Hepatocyte (in vitro differentiated cells): ENCODE results near the gene GOSR1. TPM values are rescaled to one million over a fixed set of nuclear protein-coding genes. Genes with fewer than 3 reads are reported as not detected.
"Not testable (repeated sequence)": the region's sequence is repeated elsewhere in the genome, so short reads cannot be mapped to it uniquely, and the experiment has no call there.

Experiments
- DNase-seq: peaks from one replicate; pipeline ENCODE4 v3.0.0-alpha.2; 2016; ENCODE audit warnings: low spot score
- H2AFZ ChIP-seq: fragments of 200-600 bp; sonication (generic); 2 replicates; pipeline ENCODE4 v1.6.0; 2016; ENCODE audit warnings: antibody characterized with exemption, mild to moderate bottlenecking
- H3K27ac ChIP-seq: fragments of 200-600 bp; sonication (generic); 2 replicates; pipeline ENCODE4 v1.5.1; 2016; ENCODE audit warnings: mild to moderate bottlenecking
- H3K27me3 ChIP-seq: fragments of 200-600 bp; sonication (generic); 2 replicates; pipeline ENCODE4 v1.6.1; 2016
- H3K36me3 ChIP-seq: fragments of 200-600 bp; sonication (generic); replicated peaks from 2 replicates; pipeline ENCODE4 v1.5.1; 2016; ENCODE audit warnings: low read depth; ENCODE audit not compliant: insufficient read depth
- H3K4me1 ChIP-seq: fragments of 200-600 bp; sonication (generic); 2 replicates; pipeline ENCODE4 v1.5.1; 2016; ENCODE audit warnings: mild to moderate bottlenecking, moderate library complexity; ENCODE audit not compliant: insufficient read depth
- H3K4me2 ChIP-seq: fragments of 200-600 bp; sonication (generic); 2 replicates; pipeline ENCODE4 v1.6.0; 2016
- H3K4me3 ChIP-seq: fragments of 200-600 bp; sonication (generic); 2 replicates; pipeline ENCODE4 v1.5.1; 2016; ENCODE audit warnings: mild to moderate bottlenecking
- H3K79me2 ChIP-seq: fragments of 200-600 bp; sonication (generic); 2 replicates; pipeline ENCODE4 v1.6.0; 2017; ENCODE audit warnings: mild to moderate bottlenecking
- H3K9me2 ChIP-seq: fragments of 200-600 bp; sonication (generic); replicated peaks from 2 replicates; pipeline ENCODE4 v1.6.0; 2017; ENCODE audit warnings: mild to moderate bottlenecking; ENCODE audit not compliant: insufficient read depth
- H3K9me3 ChIP-seq: fragments of 200-600 bp; sonication (generic); 2 replicates; pipeline ENCODE4 v1.5.1; 2016; ENCODE audit warnings: low read depth, mild to moderate bottlenecking
- H4K20me1 ChIP-seq: fragments of 200-600 bp; sonication (generic); 2 replicates; pipeline ENCODE4 v1.6.0; 2016; ENCODE audit warnings: mild to moderate bottlenecking; ENCODE audit not compliant: insufficient read depth, poor library complexity, severe bottlenecking
- CTCF ChIP-seq: fragments of 200-600 bp; sonication (generic); IDR thresholded peaks from 2 replicates; pipeline ENCODE4 v1.5.1; 2016; ENCODE audit warnings: antibody characterized with exemption, mild to moderate bottlenecking; ENCODE audit not compliant: poor library complexity
- EZH2 ChIP-seq: fragments of 200-600 bp; sonication (generic); IDR thresholded peaks from 2 replicates; pipeline ENCODE4 v1.6.1; 2016; ENCODE audit warnings: antibody characterized with exemption, mild to moderate bottlenecking, borderline replicate concordance
- EZH2phosphoT487 ChIP-seq: fragments of 200-600 bp; sonication (generic); IDR thresholded peaks from one replicate; pipeline ENCODE4 v1.6.1; 2018; ENCODE audit warnings: antibody characterized with exemption, mild to moderate bottlenecking, low read depth, moderate library complexity; ENCODE audit not compliant: unreplicated experiment, severe bottlenecking
- WGBS: methylation state at CpG from one replicate; pipeline ENCODE4 v1.1.6; 2016; ENCODE audit warnings: low lambda C conversion rate; ENCODE audit errors: missing lambda C conversion rate; 5-methylcytosine and 5-hydroxymethylcytosine counted together
- polyA plus RNA-seq: library from polyadenylated mRNA; unstranded; fragments of >200 nt; fragmentation: Nextera tagmentation; extraction: Ambion mirVana; gene quantifications from 2 replicates; pipeline ENCODE4 v1.2.1, GENCODE V29; 2016
- total RNA-seq: library from RNA; depleted of rRNA; stranded (reverse); fragments of >200 nt; gene quantifications from 2 replicates; pipeline ENCODE4 v1.2.3, GENCODE V29; 2014

The GOSR1 gene
- total and polyA plus RNA-seq, 2 experiments from 2014 or later, result 29.7 to 52.1 TPM

- no peaks in the 10 kb centered on the region for H3K9me3 ChIP-seq
- no peaks in the 10 kb centered on the region for H3K9me2 ChIP-seq
- H3K27me3 ChIP-seq, result no peaks in the 10 kb centered on the region
- WGBS, result 97% methylated on average over 7 of the region's 7 CpGs
- no peaks in the 10 kb centered on the region for H4K20me1 ChIP-seq
- no peak overlapping the region for H2AFZ ChIP-seq
- H3K4me3 ChIP-seq, result no peak overlapping the region
- TF ChIP-seq CTCF, result no peak
- no peak for TF ChIP-seq EZH2phosphoT487
- TF ChIP-seq EZH2, result no peak
- no peak overlapping the region for H3K27ac ChIP-seq
- no peak overlapping the region for H3K4me2 ChIP-seq
- H3K79me2 ChIP-seq, result no peaks in the 10 kb centered on the region
- no peaks in the 10 kb centered on the region for H3K36me3 ChIP-seq
- DNase-seq, result no peak
- no peaks in the 10 kb centered on the region for H3K4me1 ChIP-seq
Observed at GRCh38 chr17:30559656-30560055, 82.4 kb downstream of the GOSR1 start.

GRCh38 chr17:30560117-30561026 is 83.2 kb downstream of the GOSR1 start:
- WGBS, result 84% methylated on average over 8 of the region's 8 CpGs
- not testable (repeated sequence) for H3K4me1 ChIP-seq, H2AFZ ChIP-seq, H3K36me3 ChIP-seq, H3K27me3 ChIP-seq, H4K20me1 ChIP-seq, H3K4me2 ChIP-seq, H3K79me2 ChIP-seq, H3K4me3 ChIP-seq, DNase-seq, H3K27ac ChIP-seq, H3K9me2 ChIP-seq, H3K9me3 ChIP-seq

GRCh38 chr17:30561766-30562165 is 84.6 kb downstream of the GOSR1 start:
- not testable (repeated sequence) for H3K27me3 ChIP-seq, H3K9me3 ChIP-seq, H3K36me3 ChIP-seq, H3K27ac ChIP-seq, H3K4me3 ChIP-seq, H3K79me2 ChIP-seq, H4K20me1 ChIP-seq, H3K9me2 ChIP-seq, DNase-seq, H3K4me2 ChIP-seq, H3K4me1 ChIP-seq, H2AFZ ChIP-seq
- 91% methylated on average over 1 of the region's 1 CpG for WGBS

GRCh38 chr17:30563131-30563904 is 86.1 kb downstream of the GOSR1 start:
- not testable (repeated sequence) for H3K79me2 ChIP-seq, H3K27ac ChIP-seq, H3K4me2 ChIP-seq, H3K4me1 ChIP-seq, H3K27me3 ChIP-seq, H2AFZ ChIP-seq, H4K20me1 ChIP-seq, H3K9me3 ChIP-seq, H3K4me3 ChIP-seq, H3K36me3 ChIP-seq, H3K9me2 ChIP-seq, DNase-seq
- 33% methylated on average over 9 of the region's 9 CpGs for WGBS

GRCh38 chr17:30563905-30564390 is 86.7 kb downstream of the GOSR1 start:
- H3K36me3 ChIP-seq, H3K79me2 ChIP-seq, H3K9me2 ChIP-seq, DNase-seq, H3K4me3 ChIP-seq, H2AFZ ChIP-seq, H3K27ac ChIP-seq, H3K4me2 ChIP-seq, H3K27me3 ChIP-seq, H3K9me3 ChIP-seq, H3K4me1 ChIP-seq, H4K20me1 ChIP-seq: not testable (repeated sequence)
- WGBS, result 69% methylated on average over 7 of the region's 7 CpGs

- not testable (repeated sequence) for H2AFZ ChIP-seq, H3K36me3 ChIP-seq, H3K4me3 ChIP-seq, H3K79me2 ChIP-seq, H3K27ac ChIP-seq, DNase-seq, H3K9me3 ChIP-seq, H3K27me3 ChIP-seq, H3K9me2 ChIP-seq, H4K20me1 ChIP-seq, H3K4me2 ChIP-seq, H3K4me1 ChIP-seq
- WGBS, result 68% methylated on average over 13 of the region's 13 CpGs
Observed at GRCh38 chr17:30564422-30565072, 87.3 kb downstream of the GOSR1 start.
